Fibroblast of lung (primary cell): Measurements from ENCODE around the gene SUFU.

Source experiments
- EZH2 ChIP-seq: IDR thresholded peaks from 2 replicates; pipeline ENCODE4 v1.5.1; 2012; ENCODE audit warnings: low read length, control low read depth, mild to moderate bottlenecking; ENCODE audit errors: missing control alignments
- TF ChIP-seq, protein P1 (sequence below), 2 donors: IDR thresholded peaks in 1 of 2; conservative IDR thresholded peaks in 1 of 2; 1 replicate in 1 of 2; 2 replicates in 1 of 2; pipeline ENCODE4 v1.5.1; 2011 to 2012; ENCODE audit warnings: low read length in 2 of 2, control low read depth in 1 of 2, inconsistent platforms in 1 of 2, low read depth in 1 of 2, mild to moderate bottlenecking in 1 of 2

DNA sequence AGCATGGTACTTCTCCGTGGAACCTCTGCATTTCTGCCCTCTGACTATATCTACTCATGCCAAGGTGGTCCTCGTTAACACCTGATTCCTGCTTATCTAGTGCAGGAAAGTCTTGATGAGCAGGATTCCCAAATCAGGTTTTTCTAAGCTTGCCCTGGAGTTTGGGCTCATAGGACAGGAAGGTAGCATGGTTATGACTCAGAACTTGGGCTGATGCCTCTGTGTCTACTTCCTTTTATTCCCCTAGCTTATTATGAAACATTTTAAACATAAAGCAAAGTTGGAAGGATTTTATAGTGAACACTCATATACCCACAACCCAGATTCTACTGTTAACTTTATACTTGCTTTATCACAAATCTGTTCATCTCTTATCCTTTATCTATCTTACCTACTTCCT is 5.6 kb downstream of the SUFU start:
- TF ChIP-seq, protein P1, sequence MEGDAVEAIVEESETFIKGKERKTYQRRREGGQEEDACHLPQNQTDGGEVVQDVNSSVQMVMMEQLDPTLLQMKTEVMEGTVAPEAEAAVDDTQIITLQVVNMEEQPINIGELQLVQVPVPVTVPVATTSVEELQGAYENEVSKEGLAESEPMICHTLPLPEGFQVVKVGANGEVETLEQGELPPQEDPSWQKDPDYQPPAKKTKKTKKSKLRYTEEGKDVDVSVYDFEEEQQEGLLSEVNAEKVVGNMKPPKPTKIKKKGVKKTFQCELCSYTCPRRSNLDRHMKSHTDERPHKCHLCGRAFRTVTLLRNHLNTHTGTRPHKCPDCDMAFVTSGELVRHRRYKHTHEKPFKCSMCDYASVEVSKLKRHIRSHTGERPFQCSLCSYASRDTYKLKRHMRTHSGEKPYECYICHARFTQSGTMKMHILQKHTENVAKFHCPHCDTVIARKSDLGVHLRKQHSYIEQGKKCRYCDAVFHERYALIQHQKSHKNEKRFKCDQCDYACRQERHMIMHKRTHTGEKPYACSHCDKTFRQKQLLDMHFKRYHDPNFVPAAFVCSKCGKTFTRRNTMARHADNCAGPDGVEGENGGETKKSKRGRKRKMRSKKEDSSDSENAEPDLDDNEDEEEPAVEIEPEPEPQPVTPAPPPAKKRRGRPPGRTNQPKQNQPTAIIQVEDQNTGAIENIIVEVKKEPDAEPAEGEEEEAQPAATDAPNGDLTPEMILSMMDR (conservative IDR thresholded peaks at IDR 0.05 in 1 of 2, IDR thresholded peaks at IDR 0.05 in 1 of 2; ENCODE audit: low read depth in 1 of 2, low read length in 2 of 2) = no peak
- no peak for TF ChIP-seq EZH2
